HG03025 (cell line): ENCODE data around the gene TRABD.

Experiments used
- ATAC-seq: cut with Tn5 transposase; IDR thresholded peaks from one replicate; pipeline ENCODE4 v1.9.1; 2021; ENCODE audit warnings: mild to moderate bottlenecking, moderate library complexity; ENCODE audit not compliant: unreplicated experiment, low FRiP score

TRABD gene

GRCh38 chr22:50216055-50216683 lies 30.5 kb downstream of the TRABD start:
- no peak for ATAC-seq

GRCh38 chr22:50216684-50217520 lies 31.2 kb downstream of the TRABD start:
- no peak for ATAC-seq

GRCh38 chr22:50217543-50218152 lies 31.9 kb downstream of the TRABD start:
- no peak for ATAC-seq

GRCh38 chr22:50218153-50218995 lies 32.7 kb downstream of the TRABD start:
- no peak for ATAC-seq

- ATAC-seq: no peak
Observed at GRCh38 chr22:50218996-50219727, 33.4 kb downstream of the TRABD start.

GRCh38 chr22:50219800-50220602 lies 34.3 kb downstream of the TRABD start:
- ATAC-seq: no peak

- ATAC-seq: no peak
Observed at GRCh38 chr22:50220603-50221409, 35.1 kb downstream of the TRABD start.

GRCh38 chr22:50221410-50222300 lies 35.9 kb downstream of the TRABD start:
- no peak for ATAC-seq

GRCh38 chr22:50222508-50222907 lies 36.8 kb downstream of the TRABD start:
- no peak for ATAC-seq

- no peak for ATAC-seq
Observed at GRCh38 chr22:50224071-50224470, 38.4 kb downstream of the TRABD start.

GRCh38 chr22:50225200-50225969 lies 39.7 kb downstream of the TRABD start:
- no peak for ATAC-seq

- ATAC-seq: no peak
Observed at GRCh38 chr22:50226063-50226874, 40.6 kb downstream of the TRABD start.

- no peak for ATAC-seq
Observed at GRCh38 chr22:50226875-50227165, 41.1 kb downstream of the TRABD start.

- ATAC-seq: no peak
Observed at GRCh38 chr22:50227579-50228215, 42.0 kb downstream of the TRABD start.

- ATAC-seq: no peak
Observed at GRCh38 chr22:50228366-50228765, 42.7 kb downstream of the TRABD start.

GRCh38 chr22:50229370-50229769 lies 43.7 kb downstream of the TRABD start:
- ATAC-seq: no peak
